ENCODE measurements around the gene DYRK1B.

DNA sequence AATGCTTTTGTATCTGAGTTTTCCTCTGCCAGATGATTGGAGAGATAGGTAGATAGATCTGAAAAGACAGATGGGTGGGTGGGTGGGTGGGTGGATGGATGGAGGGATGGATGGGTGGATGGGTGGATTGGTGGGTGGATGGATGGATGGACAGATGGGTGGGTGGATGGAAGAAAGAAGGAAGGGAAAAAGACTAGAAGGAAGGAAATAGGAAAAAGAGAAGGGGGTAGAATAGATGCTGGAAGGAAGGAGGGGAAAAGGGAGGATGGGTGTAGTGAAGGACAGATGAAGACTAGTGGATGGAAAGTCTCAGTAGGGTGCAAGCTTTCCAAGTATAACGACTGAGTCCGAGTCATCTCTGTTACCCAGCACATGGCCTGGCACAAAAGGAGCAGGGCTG lies 31.2 kb upstream of the DYRK1B start:
- TF ChIP-seq, protein P1, sequence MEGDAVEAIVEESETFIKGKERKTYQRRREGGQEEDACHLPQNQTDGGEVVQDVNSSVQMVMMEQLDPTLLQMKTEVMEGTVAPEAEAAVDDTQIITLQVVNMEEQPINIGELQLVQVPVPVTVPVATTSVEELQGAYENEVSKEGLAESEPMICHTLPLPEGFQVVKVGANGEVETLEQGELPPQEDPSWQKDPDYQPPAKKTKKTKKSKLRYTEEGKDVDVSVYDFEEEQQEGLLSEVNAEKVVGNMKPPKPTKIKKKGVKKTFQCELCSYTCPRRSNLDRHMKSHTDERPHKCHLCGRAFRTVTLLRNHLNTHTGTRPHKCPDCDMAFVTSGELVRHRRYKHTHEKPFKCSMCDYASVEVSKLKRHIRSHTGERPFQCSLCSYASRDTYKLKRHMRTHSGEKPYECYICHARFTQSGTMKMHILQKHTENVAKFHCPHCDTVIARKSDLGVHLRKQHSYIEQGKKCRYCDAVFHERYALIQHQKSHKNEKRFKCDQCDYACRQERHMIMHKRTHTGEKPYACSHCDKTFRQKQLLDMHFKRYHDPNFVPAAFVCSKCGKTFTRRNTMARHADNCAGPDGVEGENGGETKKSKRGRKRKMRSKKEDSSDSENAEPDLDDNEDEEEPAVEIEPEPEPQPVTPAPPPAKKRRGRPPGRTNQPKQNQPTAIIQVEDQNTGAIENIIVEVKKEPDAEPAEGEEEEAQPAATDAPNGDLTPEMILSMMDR (tag by site-specific recombination; IDR thresholded peaks at IDR 0.05) = no peak
- TF ChIP-seq KLF10 (tag by site-specific recombination; IDR thresholded peaks at IDR 0.05) (no peak), ZNF302 (tag by site-specific recombination; IDR thresholded peaks at IDR 0.05; ENCODE audit: low read depth) (no peak), ZBTB1 (tag by site-specific recombination; IDR thresholded peaks at IDR 0.05) (no peak), ZNF501 (tag by site-specific recombination; IDR thresholded peaks at IDR 0.05) (no peak), BCL11A (tag by site-specific recombination; IDR thresholded peaks at IDR 0.05; ENCODE audit: low read depth) (no peak)
